Mesendoderm (in vitro differentiated cells): ENCODE results near the gene GREM2.

ENCODE experiments used
- DNase-seq: peaks from one replicate; pipeline ENCODE4 v3.0.0; 2013
- H2AK5ac ChIP-seq: 2 replicates; pipeline ENCODE4 v1.6.1; 2013; ENCODE audit warnings: low read length, inconsistent platforms
- H2BK120ac ChIP-seq: 2 replicates; pipeline ENCODE4 v1.6.1; 2013; ENCODE audit warnings: low read depth, mild to moderate bottlenecking, low read length, moderate library complexity, mixed read lengths
- H2BK15ac ChIP-seq: replicated peaks from 2 replicates; pipeline ENCODE4 v1.6.1; 2013; ENCODE audit warnings: low read depth, mild to moderate bottlenecking, moderate library complexity
- H2BK5ac ChIP-seq: 2 replicates; pipeline ENCODE4 v1.6.1; 2013; ENCODE audit warnings: low read length, inconsistent platforms
- H3K18ac ChIP-seq: 2 replicates; pipeline ENCODE4 v1.6.1; 2013; ENCODE audit warnings: mild to moderate bottlenecking, low read length, mixed read lengths
- H3K23ac ChIP-seq: one replicate; pipeline ENCODE4 v1.6.1; 2013; ENCODE audit warnings: low read length
- H3K27ac ChIP-seq: 2 replicates; pipeline ENCODE4 v1.5.1; 2013; ENCODE audit warnings: low read depth, mild to moderate bottlenecking, inconsistent platforms, low read length, moderate library complexity
- H3K27me3 ChIP-seq: 2 replicates; pipeline ENCODE4 v1.6.1; 2013; ENCODE audit warnings: low read length, control low read depth, mild to moderate bottlenecking, inconsistent platforms; ENCODE audit not compliant: insufficient read depth, poor library complexity
- H3K36me3 ChIP-seq: 2 replicates; pipeline ENCODE4 v1.6.1; 2013; ENCODE audit warnings: low read length, inconsistent platforms; ENCODE audit not compliant: control insufficient read depth, insufficient read depth
- H3K4ac ChIP-seq: one replicate; pipeline ENCODE4 v1.6.1; 2013; ENCODE audit warnings: low read depth, mild to moderate bottlenecking, low read length, moderate library complexity
- H3K4me1 ChIP-seq: 2 replicates; pipeline ENCODE4 v1.6.1; 2013; ENCODE audit warnings: low read depth, low read length, inconsistent platforms; ENCODE audit not compliant: control insufficient read depth
- H3K4me2 ChIP-seq: 2 replicates; pipeline ENCODE4 v1.6.1; 2013; ENCODE audit warnings: low read length
- H3K4me3 ChIP-seq: 2 replicates; pipeline ENCODE4 v1.5.1; 2013; ENCODE audit warnings: mild to moderate bottlenecking, low read length
- H3K56ac ChIP-seq: one replicate; pipeline ENCODE4 v1.6.1; 2013; ENCODE audit warnings: low read length
- H3K79me1 ChIP-seq: 2 replicates; pipeline ENCODE4 v1.6.1; 2013; ENCODE audit warnings: low read length, inconsistent platforms
- H3K79me2 ChIP-seq: 2 replicates; pipeline ENCODE4 v1.6.1; 2013; ENCODE audit warnings: mild to moderate bottlenecking, low read length; ENCODE audit not compliant: control insufficient read depth, insufficient read depth
- H3K9ac ChIP-seq: 2 replicates; pipeline ENCODE4 v1.6.1; 2013; ENCODE audit warnings: low read length, inconsistent platforms
- H4K5ac ChIP-seq: one replicate; pipeline ENCODE4 v1.6.1; 2013; ENCODE audit warnings: low read length
- H4K8ac ChIP-seq: one replicate; pipeline ENCODE4 v1.6.1; 2013; ENCODE audit warnings: low read depth, mild to moderate bottlenecking, control low read depth, low read length, moderate library complexity
- WGBS: extraction: QIAGEN DNeasy Blood & Tissue Kit; methylation state at CpG from one replicate; pipeline ENCODE4 v1.1.7; 2013; ENCODE audit warnings: low lambda C conversion rate, missing lambda C conversion rate; ENCODE audit not compliant: insufficient coverage; ENCODE audit errors: extremely low coverage; 5-methylcytosine and 5-hydroxymethylcytosine counted together

The GREM2 gene

DNA sequence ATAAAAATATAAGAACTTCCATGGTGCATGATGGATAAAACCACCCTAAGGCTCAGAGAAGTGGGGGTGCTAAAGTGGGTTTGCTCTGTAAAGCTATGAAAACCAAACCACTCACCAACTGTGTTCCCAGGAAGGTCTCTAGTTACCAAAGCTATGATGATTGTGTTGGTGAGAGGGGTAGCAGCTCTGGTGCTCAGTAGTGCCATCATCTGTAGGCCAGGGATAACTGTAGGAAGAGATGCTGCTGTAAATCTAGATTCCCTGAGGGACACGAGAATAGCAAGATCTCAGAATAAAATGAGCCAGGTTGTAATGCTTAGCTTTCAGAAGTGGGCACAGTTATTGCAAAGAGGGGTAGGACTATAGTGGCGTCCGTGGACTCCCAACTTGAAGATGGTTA, 124.5 kb downstream of the GREM2 start:
- H3K27me3 ChIP-seq: no peaks in the 10 kb centered on the region
- no peaks in the 10 kb centered on the region for H3K79me2 ChIP-seq
- H3K27ac ChIP-seq: no peak overlapping the region
- no peaks in the 10 kb centered on the region for H3K4me1 ChIP-seq
- H3K79me1 ChIP-seq: no peaks in the 10 kb centered on the region
- H3K9ac ChIP-seq: no peak overlapping the region
- no peak overlapping the region for H3K4ac ChIP-seq
- H3K18ac ChIP-seq: no peak overlapping the region
- H3K4me2 ChIP-seq: no peak overlapping the region
- H4K8ac ChIP-seq: no peak overlapping the region
- WGBS: no CpG with 5 or more reads among the region's 3 CpGs
- no peak overlapping the region for H4K5ac ChIP-seq
- H2BK5ac ChIP-seq: no peak overlapping the region
- H2AK5ac ChIP-seq: no peak overlapping the region
- no peak for DNase-seq
- no peaks in the 10 kb centered on the region for H3K36me3 ChIP-seq
- no peak overlapping the region for H3K23ac ChIP-seq
- H3K4me3 ChIP-seq: no peak overlapping the region
- H3K56ac ChIP-seq: no peak overlapping the region
- no peak overlapping the region for H2BK120ac ChIP-seq
- H2BK15ac ChIP-seq: no peak overlapping the region

- Histone ChIP-seq H3K79me1 (no peaks in the 10 kb centered on the region), H3K4me3 (no peak overlapping the region), H4K5ac (no peak overlapping the region), H3K9ac (no peak overlapping the region), H3K4me2 (no peak overlapping the region), H4K8ac (no peak overlapping the region), H3K36me3 (no peaks in the 10 kb centered on the region), H2AK5ac (no peak overlapping the region), H2BK15ac (no peak overlapping the region), H3K4ac (no peak overlapping the region), H3K27ac (no peak overlapping the region), H2BK120ac (no peak overlapping the region), H3K27me3 (no peaks in the 10 kb centered on the region), H3K23ac (no peak overlapping the region), H2BK5ac (no peak overlapping the region), H3K4me1 (no peaks in the 10 kb centered on the region), H3K18ac (no peak overlapping the region), H3K79me2 (no peaks in the 10 kb centered on the region), H3K56ac (no peak overlapping the region)
- DNase-seq: no peak
- WGBS: no CpG with 5 or more reads among the region's 6 CpGs
Observed at GRCh38 chr1:240486611-240487010, 125.3 kb downstream of the GREM2 start.

- Histone ChIP-seq H3K4me1 (no peaks in the 10 kb centered on the region), H3K4me3 (no peak overlapping the region)
- no CpG with 5 or more reads among the region's 6 CpGs for WGBS
Observed at GRCh38 chr1:240484804-240485443, 127.0 kb downstream of the GREM2 start.

DNA sequence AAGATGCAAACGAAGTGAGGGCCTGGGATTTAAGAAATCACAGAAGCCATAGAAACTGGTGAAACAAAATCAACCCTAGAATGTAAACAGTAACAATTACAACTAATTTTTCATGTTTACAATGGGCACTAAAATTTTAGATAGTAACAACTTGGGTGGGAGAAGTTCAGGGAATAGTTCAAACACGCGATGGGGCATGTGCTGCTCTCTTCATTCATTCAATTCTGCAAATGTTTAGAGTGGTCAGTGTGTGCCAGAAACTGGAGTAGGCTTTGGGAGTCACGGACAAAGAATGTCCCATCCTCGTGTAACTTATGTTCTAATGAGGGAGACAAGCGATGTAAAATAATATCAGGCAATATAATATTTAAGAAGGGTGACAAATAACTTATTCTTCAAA, 133.4 kb downstream of the GREM2 start:
- no peaks in the 10 kb centered on the region for H3K79me2 ChIP-seq
- no peak overlapping the region for H3K9ac ChIP-seq
- H2AK5ac ChIP-seq: no peak overlapping the region

More at GRCh38 chr1:240484804-240485443, 127.0 kb downstream of the GREM2 start:
- H3K23ac ChIP-seq: no peak overlapping the region
- no peak overlapping the region for H3K27ac ChIP-seq
- no peak overlapping the region for H2BK5ac ChIP-seq
- no peak overlapping the region for H4K8ac ChIP-seq
- no peak for DNase-seq
- no peak overlapping the region for H4K5ac ChIP-seq
- no peak overlapping the region for H3K9ac ChIP-seq
- H3K18ac ChIP-seq: no peak overlapping the region
- no peak overlapping the region for H3K4ac ChIP-seq
- H3K27me3 ChIP-seq: no peaks in the 10 kb centered on the region
- no peak overlapping the region for H2BK120ac ChIP-seq
- H2BK15ac ChIP-seq: no peak overlapping the region
- no peaks in the 10 kb centered on the region for H3K79me1 ChIP-seq
- no peak overlapping the region for H3K56ac ChIP-seq
- H3K36me3 ChIP-seq: no peaks in the 10 kb centered on the region
- H2AK5ac ChIP-seq: no peak overlapping the region
- no peak overlapping the region for H3K4me2 ChIP-seq
- H3K79me2 ChIP-seq: no peaks in the 10 kb centered on the region

DNA sequence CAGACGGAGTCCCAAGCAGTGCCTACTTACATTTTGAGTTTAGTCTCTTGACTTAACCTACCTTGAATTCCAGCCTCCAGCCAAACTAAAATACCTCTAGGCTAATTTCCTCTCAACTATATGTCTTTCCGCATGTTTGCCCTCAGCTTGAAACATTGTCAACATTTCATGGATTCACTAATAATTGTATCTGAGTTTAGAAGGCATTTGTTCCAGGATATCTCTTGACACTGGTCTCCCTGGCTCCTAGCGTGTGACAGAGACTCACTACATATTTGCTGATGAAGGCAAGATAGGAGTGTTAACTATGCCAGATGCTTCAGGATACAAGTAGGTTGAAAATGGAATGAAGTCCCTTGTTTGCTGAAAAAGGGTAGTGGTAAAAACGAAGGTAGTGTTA, 136.1 kb downstream of the GREM2 start:
- Histone ChIP-seq H2BK15ac (no peak overlapping the region), H4K5ac (no peak overlapping the region), H3K4me2 (no peak overlapping the region), H3K79me2 (no peaks in the 10 kb centered on the region), H3K4me3 (no peak overlapping the region), H4K8ac (no peak overlapping the region), H3K18ac (no peak overlapping the region), H3K27ac (no peak overlapping the region), H3K56ac (no peak overlapping the region), H3K9ac (no peak overlapping the region), H2BK5ac (no peak overlapping the region), H3K27me3 (no peaks in the 10 kb centered on the region), H3K79me1 (no peaks in the 10 kb centered on the region), H3K36me3 (no peaks in the 10 kb centered on the region), H2BK120ac (no peak overlapping the region), H3K23ac (no peak overlapping the region), H2AK5ac (no peak overlapping the region), H3K4me1 (peaks cover 2% of the 10 kb centered on the region), H3K4ac (no peak overlapping the region)
- no peak for DNase-seq
- no CpG with 5 or more reads among the region's 4 CpGs for WGBS

More for the DNA sequence above, 133.4 kb downstream of the GREM2 start:
- Histone ChIP-seq H4K8ac (no peak overlapping the region), H4K5ac (no peak overlapping the region), H3K23ac (no peak overlapping the region), H2BK120ac (no peak overlapping the region), H3K4ac (no peak overlapping the region), H3K27ac (no peak overlapping the region), H3K18ac (no peak overlapping the region), H3K79me1 (no peaks in the 10 kb centered on the region), H3K4me2 (no peak overlapping the region), H2BK5ac (no peak overlapping the region), H3K4me3 (no peak overlapping the region), H2BK15ac (no peak overlapping the region), H3K4me1 (no peaks in the 10 kb centered on the region), H3K27me3 (no peaks in the 10 kb centered on the region), H3K56ac (no peak overlapping the region), H3K36me3 (no peaks in the 10 kb centered on the region)
- WGBS: no CpG with 5 or more reads among the region's 6 CpGs
- no peak for DNase-seq

DNA sequence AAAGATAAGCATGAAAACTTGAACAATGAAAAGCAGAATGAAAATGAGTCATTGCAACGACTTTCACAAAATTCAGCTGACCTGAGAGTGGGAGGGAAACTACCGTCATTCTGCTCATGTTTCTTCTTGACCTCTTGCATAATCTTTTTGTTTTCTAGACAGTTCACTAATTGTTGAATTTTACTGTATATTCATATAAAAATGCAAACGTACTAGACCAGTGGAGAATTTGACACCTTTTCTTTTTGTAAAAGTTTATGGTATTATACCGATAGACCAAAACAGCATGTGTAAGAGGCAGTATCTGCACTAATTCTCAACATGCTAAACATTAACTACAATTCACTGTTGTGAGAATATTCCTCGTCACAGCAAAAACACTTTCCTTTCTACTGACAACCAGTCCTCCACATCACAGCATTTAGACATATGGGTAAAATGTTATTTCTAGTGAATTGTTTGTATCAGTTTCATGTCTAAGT, 137.8 kb downstream of the GREM2 start:
- no peak overlapping the region for H2BK120ac ChIP-seq
- no peak overlapping the region for H3K4me3 ChIP-seq
- no peak overlapping the region for H3K27ac ChIP-seq
- H3K9ac ChIP-seq: no peak overlapping the region
- no peak overlapping the region for H3K23ac ChIP-seq
- H3K18ac ChIP-seq: no peak overlapping the region
- H4K5ac ChIP-seq: no peak overlapping the region
- no peak overlapping the region for H3K56ac ChIP-seq
- no peaks in the 10 kb centered on the region for H3K79me1 ChIP-seq
- H2BK5ac ChIP-seq: no peak overlapping the region
- H3K79me2 ChIP-seq: no peaks in the 10 kb centered on the region
- H3K4me1 ChIP-seq: peaks cover 2% of the 10 kb centered on the region
- no peaks in the 10 kb centered on the region for H3K27me3 ChIP-seq
- no peak overlapping the region for H4K8ac ChIP-seq
- no peak for DNase-seq
- WGBS: no CpG with 5 or more reads among the region's 5 CpGs
- no peak overlapping the region for H2BK15ac ChIP-seq
- H2AK5ac ChIP-seq: no peak overlapping the region
- H3K4ac ChIP-seq: no peak overlapping the region
- no peaks in the 10 kb centered on the region for H3K36me3 ChIP-seq
- no peak overlapping the region for H3K4me2 ChIP-seq
